ENCODE data around the gene PASK.
"Not testable (repeated sequence)": the region's sequence is repeated elsewhere in the genome, so short reads cannot be mapped to it uniquely, and the experiment has no call there.

The PASK gene

GRCh38 chr2:241148891-241149674 lies at the start of gene PASK:
PASK (minus strand) TSS chr2:241149472; CDS start chr2:241143032, 6,440 bp downstream.
- peak; percentile 90 for DNase-seq

GRCh38 chr2:241198381-241199279 lies 49.4 kb upstream of the PASK start:
- no peak for DNase-seq

- no peak for DNase-seq
These were observed 48.7 kb upstream of the PASK start for GRCh38 chr2:241197947-241198346.

DNA sequence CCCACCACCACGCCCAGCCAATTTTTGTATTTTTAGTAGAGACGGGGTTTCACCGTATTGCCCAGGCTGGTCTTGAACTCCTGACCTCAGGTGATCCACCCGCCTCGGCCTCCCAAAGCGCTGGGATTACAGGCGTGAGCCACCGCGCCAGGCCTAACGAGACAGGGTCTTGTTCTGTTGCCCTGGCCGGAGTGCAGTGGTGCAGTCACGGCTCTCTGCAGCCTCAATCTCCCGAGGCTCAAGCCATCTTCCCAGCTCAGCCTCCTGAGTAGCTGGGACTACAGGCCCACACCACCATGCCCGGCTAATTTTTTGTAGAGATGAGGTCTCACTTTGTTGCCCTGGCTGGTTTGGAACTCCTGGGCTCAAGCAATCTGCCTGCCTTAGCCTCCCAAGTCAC lies 48.0 kb upstream of the PASK start:
- not testable (repeated sequence) for DNase-seq

- no peak for DNase-seq
These were observed 46.3 kb upstream of the PASK start for GRCh38 chr2:241195506-241196130.

GRCh38 chr2:241194811-241195210 lies 45.5 kb upstream of the PASK start:
- DNase-seq, result no peak

- DNase-seq, result no peak
These were observed 44.0 kb upstream of the PASK start for GRCh38 chr2:241193271-241193670.

DNA sequence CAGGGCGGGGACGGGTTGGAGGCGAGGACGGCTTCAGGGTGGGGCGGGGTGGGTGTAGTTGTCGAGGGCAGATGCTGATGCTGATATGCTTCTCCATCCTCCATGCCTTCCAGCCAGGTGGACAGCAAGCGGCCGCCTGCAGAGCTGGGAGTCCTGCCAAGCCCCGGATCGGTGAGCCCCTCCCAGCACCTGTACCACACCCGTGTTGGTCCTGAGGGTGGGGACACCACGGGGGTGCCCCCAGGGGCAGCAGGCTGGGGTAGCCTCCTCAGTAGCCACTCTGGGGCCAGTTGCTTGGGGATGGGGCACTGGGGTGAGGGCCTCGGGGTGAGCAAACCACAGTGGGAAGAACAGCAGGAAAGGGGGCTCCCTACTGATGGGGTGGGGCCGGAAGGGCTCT lies 41.8 kb upstream of the PASK start:
- no peak for DNase-seq

- no peak for DNase-seq
These were observed 41.2 kb upstream of the PASK start for GRCh38 chr2:241190291-241190981.

- DNase-seq, result no peak
These were observed 40.6 kb upstream of the PASK start for GRCh38 chr2:241189856-241190201.

- DNase-seq, result no peak
These were observed 40.0 kb upstream of the PASK start for GRCh38 chr2:241189093-241189855.

DNA sequence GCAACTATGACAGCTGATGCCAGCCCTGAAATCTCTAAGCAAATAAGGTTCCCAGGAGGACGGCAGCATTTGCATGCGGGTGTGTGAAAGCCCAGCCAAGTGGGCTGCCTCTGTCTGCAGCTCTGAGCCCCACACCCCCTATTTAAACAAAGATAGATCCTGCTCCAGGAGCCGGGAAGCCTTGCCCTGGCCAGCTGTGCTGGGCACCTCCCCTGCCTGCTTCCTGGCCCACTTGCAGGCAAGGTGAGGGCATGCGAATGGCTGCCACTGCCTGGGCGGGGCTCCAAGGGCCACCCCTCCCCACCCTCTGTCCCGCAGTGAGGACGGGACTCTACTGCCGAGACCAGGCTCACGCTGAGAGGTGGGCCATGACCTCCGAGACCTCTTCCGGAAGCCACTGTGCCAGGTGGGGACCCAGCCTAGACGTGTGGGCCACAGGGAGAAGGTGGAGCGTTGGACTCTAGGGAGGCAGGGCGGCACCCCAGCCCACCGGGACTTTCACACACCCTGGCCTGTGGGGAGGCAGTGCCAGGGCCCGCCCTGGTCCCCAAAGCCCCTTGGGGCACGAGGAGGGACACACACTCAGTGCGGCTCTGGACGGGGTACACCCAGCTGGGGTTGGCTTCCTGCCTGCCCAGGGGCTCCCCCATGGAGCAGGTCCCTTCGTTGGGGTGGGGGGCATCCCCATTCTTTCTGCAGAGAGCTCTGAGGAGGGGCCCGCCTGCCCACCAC lies 39.3 kb upstream of the PASK start, which contains the start of gene ANO7:
Gene ANO7 (plus strand): TSS at position 317 of the 732 bp plus-strand sequence. CDS start 1,387 bp downstream, outside the sequence.
- no peak for DNase-seq

- DNase-seq, result no peak
These were observed 38.6 kb upstream of the PASK start for GRCh38 chr2:241187918-241188234.

GRCh38 chr2:241187101-241187917 lies 38.0 kb upstream of the PASK start:
- no peak for DNase-seq

GRCh38 chr2:241185961-241186360 lies 36.7 kb upstream of the PASK start:
- no peak for DNase-seq

DNA sequence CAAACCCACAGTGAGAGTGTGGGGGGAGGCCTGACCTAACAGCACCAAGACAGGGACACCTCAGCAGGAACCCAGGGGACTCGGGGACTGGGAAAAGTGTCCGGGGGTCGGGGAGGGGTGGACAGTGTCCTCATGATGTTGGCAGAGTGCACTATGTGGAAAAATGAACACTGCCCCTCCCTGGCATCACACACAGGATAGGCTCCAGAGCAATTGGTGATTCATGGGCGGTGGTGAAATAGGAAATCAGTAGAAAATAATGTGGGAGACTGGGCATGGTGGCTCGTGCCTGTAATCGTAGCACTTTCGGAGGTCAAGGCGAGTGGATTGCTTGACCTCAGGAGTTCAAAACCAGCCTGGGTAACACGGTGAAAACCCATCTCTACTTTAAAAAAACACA lies 35.6 kb upstream of the PASK start:
- no peak for DNase-seq

DNA sequence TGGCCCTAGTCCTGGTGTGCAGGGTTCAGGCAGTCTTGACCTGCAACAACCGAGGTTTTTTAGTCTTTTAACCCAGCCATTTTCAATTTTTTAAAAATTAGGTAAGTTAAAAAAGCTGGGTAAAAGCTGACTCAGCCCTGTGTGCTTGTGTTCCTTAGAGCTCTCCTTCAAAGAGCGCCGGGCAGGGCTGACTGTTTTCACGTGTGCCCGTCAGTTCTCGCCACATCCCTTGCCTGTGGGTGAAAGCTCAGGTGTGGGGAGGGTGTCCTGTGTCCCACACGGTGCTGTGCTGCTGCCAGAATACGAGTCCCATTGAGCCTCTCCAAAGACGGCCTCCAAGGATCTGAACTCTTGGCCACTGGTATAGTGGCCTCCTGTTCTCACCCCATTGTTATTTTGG lies 33.9 kb upstream of the PASK start:
- no peak for DNase-seq

GRCh38 chr2:241182531-241183133 lies 33.4 kb upstream of the PASK start:
- no peak for DNase-seq

DNA sequence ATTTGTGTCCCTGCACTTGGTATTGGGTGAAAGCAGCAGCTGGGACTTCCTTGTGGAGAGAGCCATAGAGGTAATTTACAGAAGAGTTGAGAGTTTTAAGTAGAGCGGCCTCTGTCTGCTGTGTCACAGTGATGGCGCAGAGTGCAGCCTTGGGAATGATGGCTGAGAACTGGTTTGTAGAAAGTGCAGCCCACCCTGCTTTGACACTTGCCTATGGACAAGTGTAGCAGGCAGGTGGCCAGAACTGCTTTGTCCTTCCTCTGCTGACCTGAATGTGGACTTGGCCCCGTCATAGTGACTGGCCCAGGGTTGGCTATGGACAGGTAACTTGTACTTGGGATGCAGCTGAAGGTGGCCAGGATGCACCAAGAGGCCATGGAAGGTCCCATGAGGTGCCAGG lies 32.9 kb upstream of the PASK start:
- DNase-seq, result no peak

- DNase-seq, result no peak
These were observed 31.2 kb upstream of the PASK start for GRCh38 chr2:241180495-241180894.
